Measurements from ENCODE around the gene ZIC2.

DNA sequence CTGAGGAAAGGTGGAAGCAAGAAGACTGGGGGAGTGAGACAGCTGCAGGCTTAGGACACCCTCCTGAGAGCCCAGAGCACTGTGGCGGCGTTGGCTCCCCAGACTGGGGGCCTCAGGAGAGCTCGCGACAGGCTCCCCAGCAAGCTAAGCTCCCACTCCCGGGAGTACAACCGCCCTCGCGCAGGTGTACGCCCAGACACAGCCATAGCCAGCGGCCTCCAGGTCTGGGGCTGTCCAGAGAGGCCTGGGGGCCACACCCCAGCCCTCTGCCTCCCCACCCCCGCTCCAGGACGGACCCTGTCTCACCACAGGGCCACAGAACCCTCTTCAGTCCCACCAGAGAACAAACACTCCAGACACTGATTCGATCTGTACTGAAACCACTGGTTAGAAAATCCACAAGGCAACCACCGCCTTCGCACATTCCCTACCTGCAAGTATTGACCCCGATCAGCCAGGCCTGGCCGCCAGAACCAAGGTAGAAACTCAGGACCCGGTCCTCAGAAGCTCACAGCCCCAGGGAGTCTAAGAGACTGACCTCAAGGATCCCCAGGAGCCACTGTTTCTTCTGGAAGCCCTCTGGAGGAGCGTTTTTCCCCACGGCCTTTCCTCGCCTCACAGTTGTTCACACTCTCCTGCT, 26.4 kb upstream of the ZIC2 start:
- TF ChIP-seq, protein P1, sequence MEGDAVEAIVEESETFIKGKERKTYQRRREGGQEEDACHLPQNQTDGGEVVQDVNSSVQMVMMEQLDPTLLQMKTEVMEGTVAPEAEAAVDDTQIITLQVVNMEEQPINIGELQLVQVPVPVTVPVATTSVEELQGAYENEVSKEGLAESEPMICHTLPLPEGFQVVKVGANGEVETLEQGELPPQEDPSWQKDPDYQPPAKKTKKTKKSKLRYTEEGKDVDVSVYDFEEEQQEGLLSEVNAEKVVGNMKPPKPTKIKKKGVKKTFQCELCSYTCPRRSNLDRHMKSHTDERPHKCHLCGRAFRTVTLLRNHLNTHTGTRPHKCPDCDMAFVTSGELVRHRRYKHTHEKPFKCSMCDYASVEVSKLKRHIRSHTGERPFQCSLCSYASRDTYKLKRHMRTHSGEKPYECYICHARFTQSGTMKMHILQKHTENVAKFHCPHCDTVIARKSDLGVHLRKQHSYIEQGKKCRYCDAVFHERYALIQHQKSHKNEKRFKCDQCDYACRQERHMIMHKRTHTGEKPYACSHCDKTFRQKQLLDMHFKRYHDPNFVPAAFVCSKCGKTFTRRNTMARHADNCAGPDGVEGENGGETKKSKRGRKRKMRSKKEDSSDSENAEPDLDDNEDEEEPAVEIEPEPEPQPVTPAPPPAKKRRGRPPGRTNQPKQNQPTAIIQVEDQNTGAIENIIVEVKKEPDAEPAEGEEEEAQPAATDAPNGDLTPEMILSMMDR (IDR thresholded peaks at IDR 0.05), result no peak
- TF ChIP-seq POLR2A (IDR thresholded peaks at IDR 0.05), result no peak
